Body of pancreas (tissue), 4 donors: ENCODE data around the gene SART1. TPM values are rescaled to one million over a fixed set of nuclear protein-coding genes. Genes with fewer than 3 reads are reported as not detected.
A peak's percentile ranks its signal among the peaks of the same experiment; 100 is the strongest.

Source experiments
- ATAC-seq: fragments of 150-250 bp; one replicate; pipeline ENCODE4 v1.9.1; 2016
- DNase-seq, 4 donors: peaks; one replicate each; pipeline ENCODE4 v3.0.0-alpha.2; 2019
- H3K27ac ChIP-seq, 4 donors: fragments of 200-600 bp; sonication (generic); 1 replicate in 3 of 4; 2 replicates in 1 of 4; pipeline versions ENCODE4 v1.5.1 to v1.6.1; 2016 to 2019; ENCODE audit warnings: mild to moderate bottlenecking in 1 of 4, mixed read lengths in 1 of 4, moderate library complexity in 1 of 4
- H3K27me3 ChIP-seq, 2 donors: fragments of 200-600 bp; sonication (generic); one replicate each; pipeline ENCODE4 v1.6.0; 2016; ENCODE audit warnings: mild to moderate bottlenecking in 1 of 2
- H3K36me3 ChIP-seq, 2 donors: fragments of 200-600 bp; sonication (generic); replicated peaks in 1 of 2; 2 replicates each; pipeline ENCODE4 v1.5.1; 2016; ENCODE audit warnings: low read depth in 2 of 2; ENCODE audit not compliant: insufficient read depth in 1 of 2
- H3K4me1 ChIP-seq: fragments of 200-600 bp; sonication (generic); one replicate; pipeline ENCODE4 v1.6.0; 2016
- H3K4me3 ChIP-seq, 2 donors: fragments of 200-600 bp; sonication (generic); 1 replicate in 1 of 2; 2 replicates in 1 of 2; pipeline ENCODE4 v1.5.1; 2016 to 2019
- H3K9me3 ChIP-seq, 3 donors: fragments of 200-600 bp; sonication (generic); 1 replicate in 2 of 3; 2 replicates in 1 of 3; pipeline ENCODE4 v1.5.1; 2016
- CTCF ChIP-seq, 7 experiments: fragments of 450-650 bp in 4 of 7; fragments of 200-600 bp in 3 of 7; sonication (generic) in 3 of 7; IDR thresholded peaks; one replicate each; pipeline ENCODE4 v1.5.1; 2016 to 2019; ENCODE audit warnings: antibody characterized with exemption in 7 of 7
- POLR2A ChIP-seq, 3 donors: fragments of 450-650 bp; IDR thresholded peaks; one replicate each; pipeline ENCODE4 v1.6.1; 2016; ENCODE audit warnings: antibody characterized with exemption in 3 of 3, mild to moderate bottlenecking in 2 of 3
- WGBS, 2 donors: methylation state at CpG; one replicate each; pipeline ENCODE4 v1.1.5; 2017; 5-methylcytosine and 5-hydroxymethylcytosine counted together
- intact Hi-C: fragments of 100-400 bp; cut with DNase I; formaldehyde crosslinking; loops from one replicate; pipeline ENCODE4 v1.15.1; 2023
- total RNA-seq, 2 donors: library from RNA; depleted of rRNA; stranded (reverse); fragments of >200 nt; gene quantifications; one replicate each; pipeline ENCODE4 v1.1.0, GENCODE V29; 2016

Gene SART1
- total RNA-seq, 2 donors from 2014 or later: 27.5 to 60.6 TPM

- H3K27ac ChIP-seq: peak overlapping the region; percentile 30 to 89 (median 72)
- H3K9me3 ChIP-seq: no peaks in the 10 kb centered on the region
- no peak for DNase-seq
- intact Hi-C loops: no loop called here
- H3K27me3 ChIP-seq: no peaks in the 10 kb centered on the region
- peaks cover 0 to 10% of the 10 kb centered on the region in 2 donors for H3K36me3 ChIP-seq
- peaks cover 26% of the 10 kb centered on the region for H3K4me1 ChIP-seq
- TF ChIP-seq CTCF (IDR thresholded peaks at IDR 0.05): no peak
- ATAC-seq: no peak
- WGBS, 2 donors: 31 to 41% methylated on average over 12 to 16 of the region's 16 CpGs
- peak overlapping the region; percentile 98 to 99 for H3K4me3 ChIP-seq
Observed at GRCh38 chr11:65960824-65961266, 689 bp upstream of the SART1 start.

DNA sequence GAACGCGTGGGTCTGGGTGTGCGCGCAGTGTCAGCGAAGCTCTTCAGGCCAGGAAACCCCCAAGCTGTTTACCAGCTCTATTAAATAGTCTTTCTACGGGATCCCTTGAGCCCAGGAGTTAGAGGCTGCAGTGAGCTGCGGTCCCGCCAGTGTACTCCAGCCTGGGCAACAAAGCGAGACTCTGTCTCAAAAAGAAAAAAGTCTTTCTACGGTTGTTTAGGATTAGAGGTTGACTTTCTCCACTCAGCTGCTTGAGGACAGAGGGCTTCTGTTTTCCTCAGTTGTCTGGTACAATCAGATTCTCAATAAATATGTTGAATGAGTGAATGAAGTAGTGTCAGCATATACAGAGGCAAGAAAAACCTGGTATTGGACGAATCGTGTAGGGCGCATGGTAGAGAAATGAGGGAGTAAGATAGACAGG is 619 bp downstream of the SART1 start:
- TF ChIP-seq POLR2A (IDR thresholded peaks at IDR 0.05): no peak
- no peak for TF ChIP-seq CTCF (IDR thresholded peaks at IDR 0.05)
- peaks cover 26% of the 10 kb centered on the region for H3K4me1 ChIP-seq
- peak overlapping the region in 3 of 4 donors; percentile 37 to 89 (median 60) for H3K27ac ChIP-seq
- 0 to 1% methylated on average over 8 to 13 of the region's 13 CpGs for WGBS, 2 donors
- intact Hi-C loops: no loop called here
- no peak for DNase-seq
- H3K9me3 ChIP-seq: no peaks in the 10 kb centered on the region
- H3K4me3 ChIP-seq: peak overlapping the region; percentile 98 to 99
- ATAC-seq: no peak
- H3K27me3 ChIP-seq: no peaks in the 10 kb centered on the region
- H3K36me3 ChIP-seq: peaks cover 8 to 22% of the 10 kb centered on the region in 2 donors

DNA sequence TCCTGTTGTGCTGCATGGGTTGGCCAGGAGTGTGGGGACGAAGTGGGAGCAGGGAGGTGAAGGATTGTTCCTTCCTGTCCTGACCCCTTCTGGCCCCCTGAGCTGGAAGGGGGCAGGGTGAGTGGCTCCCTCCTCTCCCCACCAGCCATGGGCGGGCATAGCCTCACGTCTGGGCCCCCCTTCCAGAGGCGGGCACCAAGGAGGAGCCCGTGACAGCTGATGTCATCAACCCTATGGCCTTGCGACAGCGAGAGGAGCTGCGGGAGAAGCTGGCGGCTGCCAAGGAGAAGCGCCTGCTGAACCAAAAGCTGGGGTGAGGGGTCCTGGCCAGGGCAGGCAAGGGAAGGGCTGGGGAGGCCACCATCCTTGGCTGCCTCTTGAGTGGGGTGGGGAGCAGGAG is 3.4 kb downstream of the SART1 start:
- intact Hi-C loops: no loop called here
- 77 to 80% methylated on average over 5 to 9 of the region's 10 CpGs for whole genome bisulfite sequencing, 2 donors
- ATAC-seq (no peak), DNase-seq (no peak)
- no peak for TF ChIP-seq CTCF (IDR thresholded peaks at IDR 0.05)
- TF ChIP-seq POLR2A (IDR thresholded peaks at IDR 0.05): no peak
- H3K4me1 ChIP-seq: peaks cover 26% of the 10 kb centered on the region
- H3K4me3 ChIP-seq: no peak overlapping the region
- no peaks in the 10 kb centered on the region for H3K9me3 ChIP-seq
- peaks cover 11 to 39% of the 10 kb centered on the region in 2 donors for H3K36me3 ChIP-seq
- H3K27ac ChIP-seq: no peak overlapping the region
- no peaks in the 10 kb centered on the region for H3K27me3 ChIP-seq

DNA sequence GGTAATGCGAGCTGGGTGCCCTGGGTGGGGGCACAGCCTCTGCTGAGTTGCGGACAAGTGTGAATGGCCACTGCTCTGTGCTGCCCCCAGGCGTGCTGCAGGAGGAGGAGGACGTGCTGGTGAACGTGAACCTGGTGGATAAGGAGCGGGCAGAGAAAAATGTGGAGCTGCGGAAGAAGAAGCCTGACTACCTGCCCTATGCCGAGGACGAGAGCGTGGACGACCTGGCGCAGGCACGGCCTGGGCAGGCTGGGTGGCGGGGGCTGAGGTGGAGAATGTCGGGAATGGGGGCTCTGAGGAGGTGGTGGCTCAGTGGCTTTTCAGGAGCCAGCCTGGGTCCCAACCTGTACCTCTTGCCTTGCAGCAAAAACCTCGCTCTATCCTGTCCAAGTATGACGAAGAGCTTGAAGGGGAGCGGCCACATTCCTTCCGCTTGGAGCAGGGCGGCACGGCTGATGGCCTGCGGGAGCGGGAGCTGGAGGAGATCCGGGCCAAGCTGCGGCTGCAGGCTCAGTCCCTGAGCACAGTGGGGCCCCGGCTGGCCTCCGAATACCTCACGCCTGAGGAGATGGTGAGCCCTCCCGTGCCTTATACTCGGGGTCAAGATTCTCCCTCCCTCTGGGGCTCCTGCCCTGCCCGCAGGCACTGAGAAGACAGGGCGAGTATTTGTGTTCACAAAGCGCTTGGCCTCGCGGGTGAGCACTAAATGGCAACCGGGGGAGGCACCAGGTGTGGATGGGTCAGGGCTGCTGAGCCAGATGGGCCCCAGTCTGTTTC is 4.6 kb downstream of the SART1 start:
- 90 to 96% methylated on average over 23 to 33 of the region's 36 CpGs for WGBS, 2 donors
- Histone ChIP-seq H3K36me3 (peaks cover 11 to 39% of the 10 kb centered on the region in 2 donors), H3K9me3 (no peaks in the 10 kb centered on the region), H3K4me1 (peaks cover 20% of the 10 kb centered on the region), H3K27me3 (no peaks in the 10 kb centered on the region), H3K4me3 (no peak overlapping the region), H3K27ac (no peak overlapping the region)
- intact Hi-C loops: no loop called here
- DNase-seq: no peak
- no peak for ATAC-seq
- TF ChIP-seq POLR2A (IDR thresholded peaks at IDR 0.05) (no peak), CTCF (IDR thresholded peaks at IDR 0.05) (no peak)
